ENCODE measurements around the gene ANKRD33. TPM values are rescaled to one million over a fixed set of nuclear protein-coding genes. Genes with fewer than 3 reads are reported as not detected.

Gene ANKRD33
- total RNA-seq, 4 donors from 2014 or later = not detected

GRCh38 chr12:51926718-51927117 is 38.8 kb downstream of the ANKRD33 start:
- no peak for TF ChIP-seq CTCF (IDR thresholded peaks at IDR 0.05)
- ATAC-seq (ENCODE audit: low FRiP score) = no peak
- DNase-seq (ENCODE audit: low spot score) = no peak

- DNase-seq (ENCODE audit: low spot score) (no peak), ATAC-seq (ENCODE audit: low FRiP score) (no peak)
- TF ChIP-seq CTCF (IDR thresholded peaks at IDR 0.05) = no peak
Measured at GRCh38 chr12:51932218-51933076, 44.5 kb downstream of the ANKRD33 start.

- no peak for DNase-seq (ENCODE audit: low spot score)
- no peak for TF ChIP-seq CTCF (IDR thresholded peaks at IDR 0.05)
Measured at GRCh38 chr12:51934080-51934479, 46.2 kb downstream of the ANKRD33 start.

GRCh38 chr12:51937926-51938325 is 50.0 kb downstream of the ANKRD33 start:
- DNase-seq (ENCODE audit: low spot score) (no peak), ATAC-seq (ENCODE audit: low FRiP score) (no peak)
- no peak for TF ChIP-seq CTCF (IDR thresholded peaks at IDR 0.05)

More at GRCh38 chr12:51934080-51934479, 46.2 kb downstream of the ANKRD33 start:
- no peak for ATAC-seq (ENCODE audit: low FRiP score)

GRCh38 chr12:51938726-51939125 is 50.8 kb downstream of the ANKRD33 start:
- DNase-seq (ENCODE audit: low spot score) (no peak), ATAC-seq (ENCODE audit: low FRiP score) (no peak)

GRCh38 chr12:51941011-51941581 is 53.2 kb downstream of the ANKRD33 start:
- ATAC-seq (ENCODE audit: low FRiP score) (no peak), DNase-seq (ENCODE audit: low spot score) (no peak)
- TF ChIP-seq CTCF (IDR thresholded peaks at IDR 0.05) = no peak

More at GRCh38 chr12:51938726-51939125, 50.8 kb downstream of the ANKRD33 start:
- no peak for TF ChIP-seq CTCF (IDR thresholded peaks at IDR 0.05)

Other genes starting within 250 kb of the ANKRD33 start
- gene FIGNL2, start 39.4 kb upstream of the ANKRD33 start, total RNA-seq = under 1 TPM in 3 of 4 donors, not detected in 1; 0.24 to 0.63 (median 0.63) TPM
- 100 to 1,000 TPM in 3 of 4 donors, 10 to 100 TPM in 1; 69.3 to 593 (median 113) TPM for gene ACVRL1, start 19.4 kb downstream of the ANKRD33 start, total RNA-seq
- gene ACVR1B, start 63.6 kb downstream of the ANKRD33 start, total RNA-seq = 10 to 100 TPM; 15.9 to 42.2 (median 20.5) TPM
- 10 to 100 TPM; 19.0 to 67.9 (median 29.5) TPM for gene TAMALIN, start 118.8 kb downstream of the ANKRD33 start, total RNA-seq
- 1,000 to 10,000 TPM in 1 of 4 donors, 100 to 1,000 TPM in 2, 10 to 100 TPM in 1; 74.9 to 1,106 (median 350) TPM for gene NR4A1, start 163.3 kb downstream of the ANKRD33 start, total RNA-seq
- gene ATG101, start 181.9 kb downstream of the ANKRD33 start, total RNA-seq = 10 to 100 TPM; 33.6 to 65.5 (median 52.6) TPM
- 1 to 10 TPM in 3 of 4 donors, not detected in 1; 1.1 to 1.9 (median 1.1) TPM for gene SMIM41, start 191.6 kb downstream of the ANKRD33 start, total RNA-seq

Measured in omental fat pad (tissue), 4 donors.